Skeletal muscle tissue (tissue), 4 donors: ENCODE measurements around the gene RAD9A. TPM values are rescaled to one million over a fixed set of nuclear protein-coding genes. Genes with fewer than 3 reads are reported as not detected.
A peak's percentile ranks its signal among the peaks of the same experiment; 100 is the strongest.

Experiments used
- H3K27ac ChIP-seq: one replicate; pipeline ENCODE4 v1.7.0; 2013; ENCODE audit warnings: mild to moderate bottlenecking, low read depth, low read length, inconsistent platforms
- H3K27me3 ChIP-seq, 3 donors: one replicate each; pipeline ENCODE4 v1.7.0; 2013; ENCODE audit warnings: low read length in 3 of 3; ENCODE audit not compliant: control insufficient read depth in 3 of 3, insufficient read depth in 3 of 3
- H3K36me3 ChIP-seq, 3 donors: one replicate each; pipeline ENCODE4 v1.7.0; 2013; ENCODE audit warnings: low read length in 3 of 3; ENCODE audit not compliant: control insufficient read depth in 3 of 3, insufficient read depth in 3 of 3
- H3K4me1 ChIP-seq, 3 donors: one replicate each; pipeline ENCODE4 v1.7.0; 2013; ENCODE audit warnings: low read length in 3 of 3, mild to moderate bottlenecking in 3 of 3; ENCODE audit not compliant: control insufficient read depth in 3 of 3, insufficient read depth in 3 of 3
- H3K4me3 ChIP-seq, 3 donors: one replicate each; pipeline ENCODE4 v1.7.0; 2013; ENCODE audit warnings: low read length in 3 of 3
- H3K9ac ChIP-seq, 3 donors: one replicate each; pipeline ENCODE4 v1.7.0; 2013; ENCODE audit warnings: low read length in 3 of 3, mild to moderate bottlenecking in 3 of 3, moderate library complexity in 2 of 3, low read depth in 1 of 3
- H3K9me3 ChIP-seq, 3 donors: one replicate each; pipeline ENCODE4 v1.7.0; 2013; ENCODE audit warnings: low read length in 3 of 3; ENCODE audit not compliant: control insufficient read depth in 3 of 3
- total RNA-seq: library from RNA; depleted of rRNA; stranded (reverse); fragments of >200 nt; gene quantifications from one replicate; pipeline ENCODE4 v1.2.3, GENCODE V29; 2014
- donor health status: Osteomylitis.

RAD9A gene
- total RNA-seq, 1 donor from 2014 or later = 2.6 TPM

- Histone ChIP-seq H3K27ac (no peak overlapping the region), H3K36me3 (no peaks in the 10 kb centered on the region), H3K4me1 (peaks cover 7 to 18% (median 14%) of the 10 kb centered on the region in 3 donors), H3K4me3 (no peak overlapping the region), H3K9ac (no peak overlapping the region), H3K9me3 (no peaks in the 10 kb centered on the region), H3K27me3 (peaks cover 32 to 56% (median 42%) of the 10 kb centered on the region in 3 donors)
Measured at GRCh38 chr11:67406969-67407687, 15.3 kb downstream of the RAD9A start.

DNA sequence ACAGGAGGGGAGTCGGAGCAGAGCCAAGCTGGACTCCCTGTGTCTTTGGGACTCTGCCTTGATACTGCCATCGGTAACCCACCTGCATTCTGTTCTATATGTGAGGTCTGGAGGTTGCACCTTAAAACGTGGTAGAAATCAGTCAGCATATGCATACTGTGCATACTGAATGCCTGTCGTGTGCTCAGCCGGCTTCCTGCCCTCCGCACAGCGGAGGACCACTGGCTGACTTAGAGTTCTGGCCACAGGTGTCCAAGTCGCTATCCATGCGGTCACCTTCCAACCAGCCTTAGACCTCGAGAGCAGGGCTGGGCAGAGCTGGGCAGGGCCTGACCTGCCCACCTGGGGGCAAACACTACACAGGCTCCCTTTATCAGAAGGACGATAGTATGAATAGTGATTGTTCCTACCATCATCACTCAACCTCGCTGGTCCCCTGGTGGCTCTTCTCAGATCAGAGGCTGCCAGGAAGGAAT, 15.9 kb downstream of the RAD9A start:
- Histone ChIP-seq H3K9me3 (no peaks in the 10 kb centered on the region), H3K36me3 (no peaks in the 10 kb centered on the region), H3K27me3 (peaks cover 37 to 62% (median 42%) of the 10 kb centered on the region in 3 donors), H3K27ac (no peak overlapping the region), H3K4me3 (no peak overlapping the region), H3K9ac (no peak overlapping the region), H3K4me1 (peaks cover 6 to 17% (median 13%) of the 10 kb centered on the region in 3 donors)

- Histone ChIP-seq H3K36me3 (no peaks in the 10 kb centered on the region), H3K9me3 (no peaks in the 10 kb centered on the region), H3K4me1 (peaks cover 6 to 17% (median 13%) of the 10 kb centered on the region in 3 donors), H3K4me3 (no peak overlapping the region), H3K27me3 (peaks cover 39 to 63% (median 42%) of the 10 kb centered on the region in 3 donors), H3K9ac (no peak overlapping the region), H3K27ac (no peak overlapping the region)
Measured at GRCh38 chr11:67408437-67409200, 16.8 kb downstream of the RAD9A start.

GRCh38 chr11:67409261-67409666, 17.5 kb downstream of the RAD9A start:
- H3K27ac ChIP-seq = no peak overlapping the region
- peaks cover 39 to 63% (median 42%) of the 10 kb centered on the region in 3 donors for H3K27me3 ChIP-seq
- H3K9me3 ChIP-seq = no peaks in the 10 kb centered on the region
- no peak overlapping the region for H3K9ac ChIP-seq
- H3K4me1 ChIP-seq = peaks cover 6 to 17% (median 13%) of the 10 kb centered on the region in 3 donors
- H3K4me3 ChIP-seq = no peak overlapping the region
- no peaks in the 10 kb centered on the region for H3K36me3 ChIP-seq

DNA sequence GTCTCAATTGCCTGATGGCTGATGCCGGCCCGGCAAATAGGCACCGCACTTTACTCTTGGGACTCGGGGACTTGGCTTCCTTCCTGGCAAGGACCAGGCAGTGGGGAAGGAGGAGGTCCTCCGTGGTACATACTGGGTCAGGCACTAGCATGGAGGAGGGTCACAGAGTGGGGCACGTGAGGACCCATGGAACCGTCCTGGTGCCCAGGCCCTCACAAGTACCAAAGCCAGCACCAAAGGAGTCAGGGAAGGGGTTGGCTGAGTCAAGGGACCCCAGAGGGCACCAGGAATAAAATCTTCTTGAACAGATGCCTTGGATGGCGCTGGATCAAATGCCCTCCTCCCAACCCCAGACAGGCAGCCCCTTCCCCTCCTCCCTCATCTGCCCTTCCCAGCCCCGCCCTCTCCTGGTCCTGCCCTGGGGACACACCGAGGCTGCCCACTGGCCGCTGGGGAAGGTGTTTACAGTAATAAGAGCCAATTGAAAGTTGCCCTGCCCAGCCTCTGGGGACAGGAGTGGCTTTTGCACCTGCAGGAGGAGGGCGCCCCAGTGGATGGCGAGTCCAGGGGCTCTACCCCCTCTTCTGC, 18.1 kb downstream of the RAD9A start:
- H3K36me3 ChIP-seq = no peaks in the 10 kb centered on the region
- peak overlapping the region in 1 of 3 donors; percentile 16 for H3K9ac ChIP-seq
- H3K4me3 ChIP-seq = no peak overlapping the region
- H3K27me3 ChIP-seq = peaks cover 40 to 63% (median 42%) of the 10 kb centered on the region in 3 donors
- H3K9me3 ChIP-seq = no peaks in the 10 kb centered on the region
- no peak overlapping the region for H3K27ac ChIP-seq
- peaks cover 8 to 18% (median 14%) of the 10 kb centered on the region in 3 donors for H3K4me1 ChIP-seq

GRCh38 chr11:67410369-67410831, 18.6 kb downstream of the RAD9A start:
- H3K27me3 ChIP-seq = peaks cover 42 to 60% (median 44%) of the 10 kb centered on the region in 3 donors
- H3K27ac ChIP-seq = no peak overlapping the region
- H3K36me3 ChIP-seq = no peaks in the 10 kb centered on the region
- no peak overlapping the region for H3K4me3 ChIP-seq
- peaks cover 11 to 22% (median 18%) of the 10 kb centered on the region in 3 donors for H3K4me1 ChIP-seq
- peak overlapping the region in 1 of 3 donors; percentile 16 for H3K9ac ChIP-seq
- H3K9me3 ChIP-seq = no peaks in the 10 kb centered on the region

DNA sequence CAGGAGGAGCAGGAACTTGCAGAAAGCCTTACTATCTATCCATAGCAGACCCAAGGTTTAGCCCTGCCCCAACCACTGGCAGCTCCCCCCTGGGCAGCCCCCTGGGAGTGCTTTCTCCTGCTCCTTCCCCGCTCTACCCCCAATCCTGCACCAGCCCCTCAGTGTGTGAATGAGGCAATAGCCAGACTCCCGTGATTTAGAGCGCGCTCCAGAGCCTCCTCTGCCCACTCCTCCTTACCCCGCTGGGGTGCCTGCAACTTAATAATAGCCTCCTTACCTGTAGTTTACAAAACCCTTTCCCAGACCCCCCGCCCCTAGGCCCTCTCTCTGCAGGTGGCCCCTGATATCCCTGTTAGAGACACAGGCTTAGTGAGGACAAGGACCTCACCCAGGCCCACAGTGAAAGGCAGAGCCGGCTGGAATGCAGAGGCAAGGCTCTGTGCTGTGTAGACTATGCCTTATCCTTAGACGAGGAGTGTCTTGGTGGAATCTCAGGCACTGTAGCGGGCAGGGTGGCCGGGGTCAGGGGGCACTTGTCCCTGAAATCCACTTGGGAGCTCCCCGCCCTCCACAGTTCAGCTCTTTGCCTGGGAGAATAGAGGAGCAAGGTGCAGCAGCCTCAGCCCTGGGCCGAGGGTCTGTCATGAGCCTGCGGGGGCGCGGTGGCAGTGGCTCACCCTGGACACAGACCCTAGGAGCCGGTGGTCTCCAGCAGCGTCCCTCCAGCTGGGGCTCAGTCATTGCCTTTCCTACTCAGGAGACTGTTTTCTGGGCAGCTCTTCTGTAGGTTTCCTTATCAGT, 19.4 kb downstream of the RAD9A start:
- Histone ChIP-seq H3K9me3 (no peaks in the 10 kb centered on the region), H3K27ac (no peak overlapping the region), H3K36me3 (no peaks in the 10 kb centered on the region), H3K4me1 (peaks cover 14 to 26% (median 22%) of the 10 kb centered on the region in 3 donors), H3K27me3 (peaks cover 42 to 60% (median 44%) of the 10 kb centered on the region in 3 donors), H3K9ac (peak overlapping the region in 1 of 3 donors; percentile 3), H3K4me3 (no peak overlapping the region)

DNA sequence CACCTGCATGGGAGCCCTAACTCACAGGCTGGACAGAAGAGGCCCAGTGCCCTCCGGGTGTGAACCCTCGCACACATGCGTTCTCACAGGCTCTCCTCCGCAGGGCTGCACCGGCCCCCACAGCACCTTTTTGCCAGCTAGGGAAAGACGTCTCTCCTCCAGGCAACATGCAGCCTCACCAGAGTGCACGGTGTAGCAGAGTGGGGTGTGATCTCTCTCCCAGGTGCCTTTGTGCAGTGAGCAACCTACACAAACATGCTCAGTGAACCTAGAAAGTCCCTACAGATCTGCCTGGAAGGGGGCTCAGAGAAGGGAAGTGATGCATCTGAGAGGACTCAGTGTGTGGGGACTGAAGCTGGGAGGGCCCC, 20.0 kb downstream of the RAD9A start:
- Histone ChIP-seq H3K27me3 (peaks cover 42 to 58% (median 44%) of the 10 kb centered on the region in 3 donors), H3K27ac (no peak overlapping the region), H3K36me3 (no peaks in the 10 kb centered on the region), H3K4me1 (peaks cover 20 to 32% (median 28%) of the 10 kb centered on the region in 3 donors), H3K4me3 (no peak overlapping the region), H3K9me3 (no peaks in the 10 kb centered on the region), H3K9ac (no peak overlapping the region)

GRCh38 chr11:67412495-67413179, 20.9 kb downstream of the RAD9A start:
- Histone ChIP-seq H3K4me3 (no peak overlapping the region), H3K9me3 (no peaks in the 10 kb centered on the region), H3K9ac (no peak overlapping the region), H3K4me1 (peaks cover 26 to 41% (median 32%) of the 10 kb centered on the region in 3 donors), H3K27ac (no peak overlapping the region), H3K27me3 (peaks cover 39 to 50% (median 44%) of the 10 kb centered on the region in 3 donors), H3K36me3 (no peaks in the 10 kb centered on the region)
